Caco-2 (cell line): Measurements from ENCODE around the gene AHDC1. TPM values are rescaled to one million over a fixed set of nuclear protein-coding genes. Genes with fewer than 3 reads are reported as not detected.

Experiments
- BruUV-seq: library from RNA; stranded (reverse); fragments of 400-500 nt; replicated peaks from 2 replicates; lab custom pipeline; 2021; lab: Mats Ljungman, UMichigan
- CTCF ChIA-PET: fragments of 300-600 bp; sonication (Branson Sonifier 250); formaldehyde crosslinking; loops from one replicate; lab custom pipeline; 2022; ENCODE audit warnings: antibody characterized with exemption; lab: Charles Lee
- POLR2A ChIA-PET: fragments of 300-600 bp; sonication (Branson Sonifier 250); formaldehyde crosslinking; loops from one replicate; lab custom pipeline; 2022; ENCODE audit warnings: antibody characterized with exemption; lab: Charles Lee
- DNase-seq, 2 experiments: peaks; one replicate each; pipeline versions ENCODE4 v3.0.0 to v3.0.0-alpha.2; 2020 to 2022
- H3K27me3 ChIP-seq: replicated peaks from 2 replicates; pipeline ENCODE4 v1.6.0; 2011; ENCODE audit warnings: low read length; ENCODE audit not compliant: control insufficient read depth, insufficient read depth
- H3K36me3 ChIP-seq: 2 replicates; pipeline ENCODE4 v1.5.1; 2011; ENCODE audit warnings: low read length; ENCODE audit not compliant: control insufficient read depth, insufficient read depth
- H3K4me1 ChIP-seq: fragments of 250-450 bp; sonication (Bioruptor Pico); 2 replicates; pipeline ENCODE4 v1.5.1; 2020; ENCODE audit warnings: mild to moderate bottlenecking
- H3K4me3 ChIP-seq: 2 replicates; pipeline ENCODE4 v1.5.1; 2011; ENCODE audit warnings: low read depth, mild to moderate bottlenecking, control low read depth, low read length
- H3K9me3 ChIP-seq: fragments of 250-450 bp; sonication (Bioruptor Pico); 2 replicates; pipeline ENCODE4 v1.5.1; 2020; ENCODE audit warnings: mild to moderate bottlenecking, moderate library complexity
- H3K27ac Mint-ChIP-seq: one replicate; pipeline ENCODE4 v1.8.0; 2022; ENCODE audit warnings: mixed read lengths; ENCODE audit not compliant: unreplicated experiment
- H3K27me3 Mint-ChIP-seq: one replicate; pipeline ENCODE4 v1.8.0; 2022; ENCODE audit warnings: mixed read lengths; ENCODE audit not compliant: insufficient read depth, unreplicated experiment
- H3K36me3 Mint-ChIP-seq: one replicate; pipeline ENCODE4 v1.8.0; 2022; ENCODE audit warnings: mild to moderate bottlenecking, mixed read lengths; ENCODE audit not compliant: insufficient read depth, unreplicated experiment
- H3K4me1 Mint-ChIP-seq: one replicate; pipeline ENCODE4 v1.8.0; 2022; ENCODE audit warnings: low read depth, mixed read lengths; ENCODE audit not compliant: unreplicated experiment
- H3K4me3 Mint-ChIP-seq: one replicate; pipeline ENCODE4 v1.8.0; 2022; ENCODE audit warnings: mild to moderate bottlenecking, moderate library complexity, mixed read lengths; ENCODE audit not compliant: unreplicated experiment
- H3K9me3 Mint-ChIP-seq: one replicate; pipeline ENCODE4 v1.8.0; 2022; ENCODE audit warnings: mixed read lengths; ENCODE audit not compliant: unreplicated experiment
- CTCF ChIP-seq, 2 experiments: fragments of 200-600 bp in 1 of 2; IDR thresholded peaks; 1 replicate in 1 of 2; 2 replicates in 1 of 2; pipeline versions ENCODE4 v1.5.1 to v1.8.0; 2011 to 2022; ENCODE audit warnings: antibody characterized with exemption in 1 of 2, control low read depth in 1 of 2, inconsistent platforms in 1 of 2, low read depth in 1 of 2, low read length in 1 of 2, mild to moderate bottlenecking in 1 of 2, moderate library complexity in 1 of 2; ENCODE audit not compliant: insufficient read depth in 1 of 2, severe bottlenecking in 1 of 2, unreplicated experiment in 1 of 2
- intact Hi-C: fragments of 100-400 bp; cut with micrococcal nuclease; formaldehyde crosslinking; loops from one replicate; pipeline ENCODE4 v1.10.0; 2022; ENCODE audit not compliant: unreplicated experiment
- total RNA-seq: library from RNA; stranded (reverse); gene quantifications from 2 replicates; pipeline ENCODE4 v1.2.3, GENCODE V29; 2022

The AHDC1 gene
- total RNA-seq, 1 experiment from 2014 or later: 17.0 TPM

GRCh38 chr1:27568300-27569087 is 35.5 kb downstream of the AHDC1 start:
- Histone ChIP-seq H3K36me3 (no peaks in the 10 kb centered on the region), H3K27me3 (no peaks in the 10 kb centered on the region), H3K4me1 (peaks cover 74% of the 10 kb centered on the region), H3K9me3 (no peaks in the 10 kb centered on the region), H3K4me3 (peak overlapping the region; percentile 24)
- DNase-seq: peak; percentile 95 to 96
- peaks cover 28% of the 10 kb centered on the region for H3K36me3 Mint-ChIP-seq
- peak; percentile 52 to 68 for TF ChIP-seq CTCF (IDR thresholded peaks at IDR 0.05; ENCODE audit: insufficient read depth in 1 of 2, low read depth in 1 of 2, low read length in 1 of 2, severe bottlenecking in 1 of 2, unreplicated experiment in 1 of 2)
- POLR2A ChIA-PET: interaction anchor here (0.6 to 1.4 kb wide), 2 partner anchors 39 to 78 kb away, joined by 4 to 6 read pairs; partner anchors contain the start of gene WASF2
- intact Hi-C loops: loop anchor here (2.0 kb wide), 1 partner anchor 38 kb away; no protein-coding TSS in a partner anchor
- no peaks in the 10 kb centered on the region for H3K9me3 Mint-ChIP-seq
- CTCF ChIA-PET: interaction anchor here (0.6 to 3.2 kb wide), 15 partner anchors 12 to 202 kb away, joined by 3 to 29 read pairs (median 4); partner anchors contain the start of genes AHDC1 and WASF2
- no peaks in the 10 kb centered on the region for H3K27me3 Mint-ChIP-seq
- peak overlapping the region; percentile 68 for H3K4me3 Mint-ChIP-seq
- no TSS peak for BruUV-seq
- H3K4me1 Mint-ChIP-seq: peaks cover 65% of the 10 kb centered on the region
- peak overlapping the region; percentile 50 for H3K27ac Mint-ChIP-seq

GRCh38 chr1:27567971-27568299 is 36.0 kb downstream of the AHDC1 start:
- Histone ChIP-seq H3K4me3 (0 out of 2 replicates have a peak overlapping the region, but pooled peaks have one; percentile 13), H3K27me3 (no peaks in the 10 kb centered on the region), H3K36me3 (no peaks in the 10 kb centered on the region), H3K4me1 (peaks cover 71% of the 10 kb centered on the region), H3K9me3 (no peaks in the 10 kb centered on the region)
- BruUV-seq: TSS peak; percentile 30
- TF ChIP-seq CTCF (IDR thresholded peaks at IDR 0.05; ENCODE audit: insufficient read depth in 1 of 2, low read depth in 1 of 2, low read length in 1 of 2, severe bottlenecking in 1 of 2, unreplicated experiment in 1 of 2): no peak
- peaks cover 69% of the 10 kb centered on the region for H3K4me1 Mint-ChIP-seq
- peak overlapping the region; percentile 50 for H3K27ac Mint-ChIP-seq
- peaks cover 34% of the 10 kb centered on the region for H3K36me3 Mint-ChIP-seq
- no peaks in the 10 kb centered on the region for H3K27me3 Mint-ChIP-seq
- ChIA-PET POLR2A (interaction anchor here (0.6 to 1.4 kb wide), 2 partner anchors 39 to 78 kb away, joined by 4 to 6 read pairs; partner anchors contain the start of gene WASF2), CTCF (interaction anchor here (0.6 to 3.2 kb wide), 11 partner anchors 11 to 202 kb away, joined by 3 to 29 read pairs (median 4); partner anchors contain the start of gene AHDC1)
- no peaks in the 10 kb centered on the region for H3K9me3 Mint-ChIP-seq
- no peak for DNase-seq
- peak overlapping the region; percentile 59 for H3K4me3 Mint-ChIP-seq
- intact Hi-C loops: loop anchor here (2.0 kb wide), 1 partner anchor 39 kb away; no protein-coding TSS in a partner anchor

- H3K4me1 Mint-ChIP-seq: peaks cover 66% of the 10 kb centered on the region
- no peaks in the 10 kb centered on the region for H3K9me3 Mint-ChIP-seq
- no peak for DNase-seq
- H3K27ac Mint-ChIP-seq: no peak overlapping the region
- peaks cover 63% of the 10 kb centered on the region for H3K4me1 ChIP-seq
- H3K36me3 ChIP-seq: no peaks in the 10 kb centered on the region
- ChIA-PET POLR2A (no interaction called here), CTCF (interaction anchor here (2.7 kb wide), 1 partner anchor 10 kb away, joined by 29 read pairs; no protein-coding TSS in a partner anchor)
- H3K27me3 Mint-ChIP-seq: no peaks in the 10 kb centered on the region
- BruUV-seq: no TSS peak
- H3K27me3 ChIP-seq: no peaks in the 10 kb centered on the region
- no peaks in the 10 kb centered on the region for H3K9me3 ChIP-seq
- peaks cover 35% of the 10 kb centered on the region for H3K36me3 Mint-ChIP-seq
- no peak overlapping the region for H3K4me3 Mint-ChIP-seq
- no peak overlapping the region for H3K4me3 ChIP-seq
- no peak for TF ChIP-seq CTCF (IDR thresholded peaks at IDR 0.05; ENCODE audit: insufficient read depth in 1 of 2, low read depth in 1 of 2, low read length in 1 of 2, severe bottlenecking in 1 of 2, unreplicated experiment in 1 of 2)
- intact Hi-C loops: no loop called here
Measured at GRCh38 chr1:27567146-27567526, 36.8 kb downstream of the AHDC1 start.
